GM21529 (cell line): ENCODE results near the gene ZNF398.
"Not testable (repeated sequence)": the region's sequence is repeated elsewhere in the genome, so short reads cannot be mapped to it uniquely, and the experiment has no call there.

Experiments
- ATAC-seq: cut with Tn5 transposase; IDR thresholded peaks from one replicate; pipeline ENCODE4 v1.9.1; 2021; ENCODE audit not compliant: unreplicated experiment

Gene ZNF398, protein sequence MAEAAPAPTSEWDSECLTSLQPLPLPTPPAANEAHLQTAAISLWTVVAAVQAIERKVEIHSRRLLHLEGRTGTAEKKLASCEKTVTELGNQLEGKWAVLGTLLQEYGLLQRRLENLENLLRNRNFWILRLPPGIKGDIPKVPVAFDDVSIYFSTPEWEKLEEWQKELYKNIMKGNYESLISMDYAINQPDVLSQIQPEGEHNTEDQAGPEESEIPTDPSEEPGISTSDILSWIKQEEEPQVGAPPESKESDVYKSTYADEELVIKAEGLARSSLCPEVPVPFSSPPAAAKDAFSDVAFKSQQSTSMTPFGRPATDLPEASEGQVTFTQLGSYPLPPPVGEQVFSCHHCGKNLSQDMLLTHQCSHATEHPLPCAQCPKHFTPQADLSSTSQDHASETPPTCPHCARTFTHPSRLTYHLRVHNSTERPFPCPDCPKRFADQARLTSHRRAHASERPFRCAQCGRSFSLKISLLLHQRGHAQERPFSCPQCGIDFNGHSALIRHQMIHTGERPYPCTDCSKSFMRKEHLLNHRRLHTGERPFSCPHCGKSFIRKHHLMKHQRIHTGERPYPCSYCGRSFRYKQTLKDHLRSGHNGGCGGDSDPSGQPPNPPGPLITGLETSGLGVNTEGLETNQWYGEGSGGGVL

DNA sequence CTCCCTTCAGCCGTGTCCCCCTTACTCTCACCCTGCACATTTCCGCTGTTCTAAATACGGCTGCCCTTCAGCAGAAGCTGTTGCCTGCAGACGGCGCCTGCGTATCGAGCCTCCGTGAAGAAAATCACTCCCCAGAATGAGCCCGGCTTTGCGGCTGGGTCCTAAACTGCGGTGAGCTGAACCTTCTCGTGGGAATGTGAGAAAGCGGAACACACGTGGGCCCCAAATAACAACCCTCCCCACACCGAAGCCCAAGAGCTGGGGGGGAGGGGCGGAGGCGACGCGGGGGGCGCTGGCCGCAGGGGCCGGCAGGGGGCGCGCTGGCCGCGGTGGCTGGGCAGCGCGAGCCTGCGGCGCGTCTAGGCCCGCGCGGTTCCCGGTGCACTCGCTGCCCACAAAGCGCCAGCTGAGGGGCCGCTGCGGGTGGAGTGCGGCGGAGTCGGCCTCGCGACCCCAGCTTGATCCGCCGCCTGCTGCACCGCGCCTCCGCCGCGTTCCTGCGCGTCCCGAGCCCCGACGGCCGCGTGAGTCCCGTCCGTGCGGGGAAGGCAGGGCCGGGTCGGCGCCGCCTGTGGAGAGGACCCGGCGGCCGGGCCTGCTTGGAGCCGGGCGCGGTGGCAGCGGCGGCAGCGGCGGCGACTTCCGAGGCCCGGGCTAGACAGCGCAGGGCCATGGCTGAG lies at the start of gene ZNF398:
Gene ZNF398 (plus strand): TSS at position 382 of the 680 bp plus-strand sequence. CDS start 290 bp downstream, at position 672.
- peak; percentile 69 for ATAC-seq

DNA sequence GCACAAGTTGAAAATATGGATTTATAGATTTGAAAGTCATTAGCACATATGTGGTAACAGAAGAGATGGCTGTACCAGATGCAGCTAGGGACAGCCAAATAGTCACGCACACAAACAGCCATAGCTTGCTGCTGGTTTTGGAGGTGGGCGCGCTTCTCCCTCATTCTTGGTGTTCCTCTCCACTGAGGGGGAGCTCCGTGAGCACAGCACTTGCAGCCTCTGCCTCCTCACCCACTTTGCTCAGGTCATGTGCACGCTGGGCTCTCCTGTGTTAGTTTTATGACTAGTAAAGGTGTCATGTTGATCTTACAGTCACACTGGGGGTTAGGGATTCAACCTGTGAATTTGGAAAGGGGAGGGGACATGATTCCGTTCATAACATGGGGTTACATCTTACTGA lies 48.2 kb upstream of the ZNF398 start:
- ATAC-seq: no peak

DNA sequence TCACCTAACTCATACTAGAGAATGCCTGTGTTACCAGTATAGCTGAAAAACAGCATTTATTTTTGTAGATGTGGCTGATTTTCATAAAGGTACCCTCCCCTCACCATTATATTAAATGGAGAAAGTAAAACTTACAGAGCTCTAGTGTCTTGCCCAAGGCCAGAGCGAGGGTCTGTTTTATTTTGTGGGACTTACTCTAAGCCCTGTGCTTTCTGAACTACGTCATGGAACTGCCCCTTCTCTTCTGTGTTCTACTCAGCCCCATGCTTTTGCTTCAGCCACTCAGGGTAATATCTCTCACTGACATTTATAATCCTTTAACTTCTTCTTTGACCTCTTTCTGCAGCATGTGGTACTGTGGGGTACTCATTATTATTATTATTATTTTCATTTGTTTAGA lies 46.4 kb upstream of the ZNF398 start:
- ATAC-seq: no peak

DNA sequence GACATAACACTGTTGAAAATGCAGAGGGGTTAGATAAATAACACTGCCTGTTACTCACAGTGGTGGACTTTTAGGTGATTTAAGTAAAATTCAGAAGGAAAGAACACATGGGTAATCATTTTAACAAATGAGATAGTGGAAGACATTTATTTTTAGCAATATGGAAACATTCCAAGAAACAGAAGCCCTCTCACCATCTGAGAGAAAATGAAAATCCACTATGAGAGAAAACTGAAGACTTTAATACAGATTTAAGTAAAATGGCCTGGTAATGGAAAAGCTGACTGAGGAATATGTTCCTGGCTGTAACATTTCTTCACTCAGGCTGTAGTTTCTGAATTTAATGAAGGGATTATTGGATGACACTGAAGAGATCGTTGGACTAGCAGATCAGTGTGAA lies 44.6 kb upstream of the ZNF398 start:
- ATAC-seq: no peak

DNA sequence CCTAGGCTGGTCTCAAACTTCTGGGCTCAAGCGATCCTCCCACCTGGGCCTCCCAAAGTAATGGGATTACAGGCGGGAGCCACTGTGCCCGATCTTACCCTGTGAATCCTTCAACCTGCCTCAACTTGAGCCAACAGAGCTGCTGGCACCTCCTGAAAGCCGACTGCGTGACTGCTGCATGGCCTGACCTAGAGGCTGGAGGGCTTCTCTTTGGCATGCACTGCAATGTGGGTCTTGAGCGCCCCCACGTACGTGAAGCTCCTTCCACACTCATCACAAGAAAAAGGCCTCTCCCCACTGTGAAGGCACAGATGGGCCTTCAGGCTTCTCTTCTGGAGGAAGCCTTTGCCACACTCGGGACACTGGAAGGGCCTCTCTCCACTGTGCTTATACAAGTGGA lies 43.8 kb upstream of the ZNF398 start:
- ATAC-seq: no peak

DNA sequence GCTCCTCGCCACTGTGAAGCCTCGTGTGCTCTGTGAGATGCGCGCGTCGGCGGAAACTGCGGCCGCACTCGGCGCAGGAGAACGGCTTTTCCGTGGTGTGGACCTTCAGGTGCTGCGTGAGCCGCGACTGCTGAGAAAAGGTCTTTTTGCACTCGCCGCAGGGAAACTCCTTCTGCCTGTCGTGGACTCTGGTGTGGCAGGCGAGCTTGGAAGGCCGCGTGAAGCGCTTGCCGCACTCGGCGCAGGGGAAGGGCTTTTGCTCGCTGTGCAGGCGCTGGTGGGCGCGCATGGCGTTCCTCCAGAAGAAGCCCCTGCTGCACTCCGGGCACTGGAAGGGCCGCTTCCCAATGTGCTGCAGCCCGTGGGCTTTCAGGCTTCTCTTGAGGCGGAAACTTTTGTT lies 43.0 kb upstream of the ZNF398 start:
- ATAC-seq: no peak

DNA sequence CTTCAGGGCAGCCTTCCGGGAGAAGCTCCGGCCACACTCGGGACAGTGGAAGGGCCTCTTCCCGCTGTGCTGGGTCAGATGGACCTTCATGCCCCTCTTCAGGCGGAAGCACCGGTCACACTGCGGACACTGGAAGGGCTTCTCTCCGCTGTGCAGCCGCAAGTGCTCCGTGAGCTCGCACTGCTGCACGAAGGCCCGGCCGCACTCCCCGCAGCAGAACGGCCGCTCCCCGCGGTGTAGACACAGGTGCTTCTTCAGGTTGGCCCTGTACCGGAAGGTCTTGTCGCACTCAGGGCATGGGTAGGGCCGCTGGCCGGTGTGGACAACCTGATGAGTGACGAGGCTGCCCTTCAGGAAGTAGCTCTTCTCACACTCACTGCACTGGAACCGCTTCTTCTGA lies 42.5 kb upstream of the ZNF398 start:
- ATAC-seq: no peak

DNA sequence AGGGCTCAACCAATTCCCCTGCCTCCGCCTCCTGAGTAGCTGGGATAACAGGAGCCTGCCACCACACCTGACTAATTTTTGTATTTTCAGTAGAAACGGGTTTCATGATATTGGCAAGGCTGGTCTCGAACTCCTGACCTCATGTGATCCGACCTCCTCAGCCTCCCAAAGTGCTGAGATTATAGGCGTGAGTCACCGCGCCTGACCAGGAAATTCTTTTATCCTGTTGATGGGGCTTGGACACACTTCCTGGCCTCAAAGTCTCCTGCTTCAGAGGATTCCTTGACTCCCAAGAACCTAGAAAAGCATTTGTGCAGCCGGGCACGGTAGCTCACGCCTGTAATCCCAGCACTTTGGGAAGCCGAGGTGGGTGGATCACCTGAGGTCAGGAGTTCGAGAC lies 37.3 kb upstream of the ZNF398 start:
- ATAC-seq: no peak

DNA sequence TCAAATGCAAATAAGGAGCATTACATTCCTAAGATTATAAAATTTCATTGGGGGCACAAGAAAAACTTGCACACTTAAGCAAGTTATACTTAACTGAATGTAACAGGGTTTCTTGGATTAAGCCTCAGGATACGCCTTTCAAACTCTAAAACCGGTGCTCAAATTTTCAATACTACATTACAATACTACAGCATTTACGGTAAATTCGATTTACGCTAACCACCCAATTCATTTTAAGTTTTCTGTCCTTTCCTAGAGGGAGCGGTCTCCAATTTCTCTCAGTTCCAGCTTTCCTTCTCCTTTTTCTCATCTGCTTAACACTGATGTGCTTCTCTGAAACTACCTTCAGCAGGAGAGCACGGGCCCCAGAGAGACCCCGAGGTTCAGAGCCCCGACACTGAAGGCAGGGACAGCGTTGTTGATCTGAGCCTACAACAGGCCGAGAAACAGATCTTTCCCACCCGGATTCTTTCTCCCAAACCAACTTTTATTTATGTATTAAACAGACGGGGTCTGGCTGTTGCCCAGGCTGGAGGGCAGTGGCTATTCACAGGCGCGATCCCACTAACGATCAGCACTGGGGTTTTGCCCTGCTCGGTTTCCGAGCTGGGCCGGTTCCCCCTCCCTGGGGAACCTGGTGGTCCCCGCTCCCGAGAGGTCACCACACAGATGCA lies 21.9 kb upstream of the ZNF398 start:
- no peak for ATAC-seq

DNA sequence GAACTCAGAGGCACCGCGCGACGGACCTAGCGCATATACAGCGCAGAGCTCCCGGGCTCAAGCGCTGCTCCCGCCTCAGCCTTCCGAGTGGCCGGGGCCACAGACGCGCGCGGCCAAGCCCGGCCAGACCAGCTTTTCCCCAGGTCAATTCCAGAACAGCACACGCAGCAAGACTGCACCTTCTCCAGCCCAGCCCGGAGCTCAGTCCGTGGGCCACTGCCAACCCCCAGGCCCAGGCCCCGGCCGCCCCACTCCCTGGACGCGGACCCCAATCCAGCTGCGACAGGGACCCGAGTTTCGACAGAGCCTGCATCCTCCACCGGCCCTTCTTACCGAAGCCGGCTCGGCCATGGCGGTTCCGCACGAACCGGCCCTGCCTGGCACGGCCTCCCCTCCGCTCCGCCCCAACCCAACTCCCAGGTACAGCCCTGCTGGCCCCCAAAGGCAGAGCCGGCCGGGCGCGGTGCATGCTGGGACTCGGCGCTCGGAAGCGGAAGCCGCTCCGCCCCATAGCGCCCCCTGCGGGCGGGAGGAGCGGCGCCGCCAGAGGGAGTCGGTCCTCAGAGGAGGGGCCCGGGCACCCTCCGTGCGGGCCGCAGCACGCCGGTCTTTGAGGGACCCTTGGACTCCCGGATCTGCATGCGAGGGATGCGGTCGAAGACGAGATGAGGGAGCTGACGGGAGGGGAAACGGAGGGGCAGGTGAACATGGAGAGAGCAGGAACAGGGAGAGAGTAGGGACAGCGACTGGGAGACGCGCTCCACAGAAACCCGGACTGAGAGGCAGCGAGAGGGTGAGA lies 21.2 kb upstream of the ZNF398 start, which contains the start of gene ZNF425:
Gene ZNF425 (minus strand): TSS at position 462 of the 799 bp plus-strand sequence. CDS start 111 bp downstream, at position 351.
- ATAC-seq: peak; percentile 82

DNA sequence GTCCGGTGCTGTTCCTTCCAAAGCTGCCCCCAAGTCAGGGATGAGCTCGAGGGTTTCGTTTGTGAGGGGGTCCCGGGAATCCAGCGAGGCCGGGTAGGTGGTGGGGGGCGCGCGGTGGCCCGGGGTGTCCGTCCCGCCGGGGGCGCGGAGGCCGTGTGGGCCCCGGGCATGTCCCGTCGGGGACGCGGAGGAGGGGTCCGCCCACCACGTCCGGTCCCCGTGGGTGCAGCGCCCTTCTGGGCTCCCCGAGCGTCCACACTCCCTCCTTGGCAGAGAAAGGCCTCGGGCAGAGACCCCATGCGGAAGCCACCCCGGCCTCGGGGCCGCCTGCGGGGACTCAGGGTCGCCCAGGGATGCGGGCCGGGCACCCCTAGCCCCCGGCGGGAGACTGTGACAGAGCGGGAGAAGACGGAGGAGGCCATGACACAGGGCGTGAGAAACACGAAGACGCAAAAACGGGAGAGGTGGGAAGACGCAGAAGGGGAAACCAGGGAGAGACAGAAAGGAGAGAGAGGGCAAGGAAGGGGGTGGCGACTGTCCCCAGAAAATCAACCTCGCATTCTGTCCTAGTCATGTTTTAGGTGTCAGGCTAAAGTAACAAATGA lies 20.5 kb upstream of the ZNF398 start:
- ATAC-seq: peak; percentile 47

DNA sequence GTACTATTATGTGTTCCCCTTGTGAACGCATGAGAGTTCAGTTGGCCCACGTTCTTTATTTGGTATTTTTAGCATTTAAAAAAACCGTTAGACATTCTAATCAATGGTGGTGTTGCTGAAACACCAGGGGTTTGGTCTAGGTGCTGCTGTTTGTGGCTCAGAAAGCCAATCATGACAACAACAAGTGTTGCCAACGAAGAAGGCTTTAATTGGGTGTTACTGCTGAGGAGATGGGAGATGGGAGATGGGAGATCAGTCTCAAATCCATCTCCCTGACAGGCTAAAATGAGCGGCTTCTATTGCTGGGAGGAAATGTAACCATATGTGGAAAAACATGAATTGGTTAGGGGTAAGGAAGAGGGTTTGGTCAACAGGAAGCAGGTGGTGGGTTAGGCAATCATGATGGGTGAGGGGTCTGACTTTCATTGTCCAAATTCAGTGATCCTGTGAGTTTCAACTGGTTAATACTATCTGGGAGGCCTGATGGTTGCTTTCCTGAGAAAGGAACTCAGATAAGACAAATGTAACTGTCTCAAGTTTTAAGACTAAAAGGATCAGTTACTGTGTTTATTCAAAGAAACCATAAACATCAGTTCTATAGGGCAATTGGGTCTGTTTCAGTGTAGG lies 16.6 kb upstream of the ZNF398 start:
- no peak for ATAC-seq

DNA sequence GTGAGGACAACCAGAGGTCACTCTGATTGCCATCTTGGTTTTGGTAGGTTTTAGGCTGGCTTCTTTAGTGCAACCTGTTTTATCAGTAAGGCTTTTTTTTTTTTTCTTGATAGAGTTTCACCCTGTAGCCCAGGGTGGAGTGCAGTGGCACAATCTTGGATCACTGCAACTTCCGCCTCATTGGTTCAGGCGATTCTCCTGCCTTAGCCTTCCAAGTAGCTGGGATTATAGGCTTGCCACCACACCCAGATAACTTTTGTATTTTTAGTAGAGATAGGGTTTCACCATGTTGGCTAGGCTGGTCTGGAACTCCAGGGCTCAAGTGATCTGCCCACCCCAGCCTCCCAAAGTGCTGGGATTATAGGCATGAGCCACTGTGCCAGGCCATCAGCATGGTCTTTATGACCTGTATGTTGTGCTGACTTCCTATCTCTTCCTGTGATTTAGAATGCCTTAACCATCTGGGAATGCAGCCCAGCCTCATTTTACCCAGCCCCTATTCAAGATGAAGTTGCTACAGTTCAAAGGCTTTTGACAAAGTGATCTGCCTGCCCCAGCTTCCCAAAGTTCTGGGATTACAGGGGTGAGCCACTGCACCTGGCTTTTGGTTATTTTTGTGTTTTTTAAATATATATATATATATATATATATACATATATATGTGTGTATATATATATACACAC lies 14.1 kb upstream of the ZNF398 start:
- ATAC-seq: no peak

DNA sequence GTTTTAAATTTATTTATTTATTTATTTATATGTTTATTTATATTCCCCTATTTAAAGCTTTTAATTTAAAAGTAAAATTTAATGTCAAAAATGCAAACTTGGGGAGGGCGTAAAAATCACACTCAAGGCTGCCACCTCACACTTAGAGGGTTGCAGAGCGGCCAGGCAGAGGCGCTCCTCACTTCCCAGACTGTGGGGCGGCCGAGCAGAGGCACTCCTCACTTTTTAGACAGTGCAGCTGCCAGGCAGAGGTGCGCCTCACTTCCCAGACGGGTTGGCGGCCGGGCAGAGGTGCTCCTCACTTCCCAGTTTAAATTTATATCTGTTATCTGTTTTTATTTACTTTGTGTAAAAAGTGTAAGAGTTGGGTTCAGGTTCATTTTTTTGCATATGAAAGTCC lies 11.1 kb upstream of the ZNF398 start:
- no peak for ATAC-seq

DNA sequence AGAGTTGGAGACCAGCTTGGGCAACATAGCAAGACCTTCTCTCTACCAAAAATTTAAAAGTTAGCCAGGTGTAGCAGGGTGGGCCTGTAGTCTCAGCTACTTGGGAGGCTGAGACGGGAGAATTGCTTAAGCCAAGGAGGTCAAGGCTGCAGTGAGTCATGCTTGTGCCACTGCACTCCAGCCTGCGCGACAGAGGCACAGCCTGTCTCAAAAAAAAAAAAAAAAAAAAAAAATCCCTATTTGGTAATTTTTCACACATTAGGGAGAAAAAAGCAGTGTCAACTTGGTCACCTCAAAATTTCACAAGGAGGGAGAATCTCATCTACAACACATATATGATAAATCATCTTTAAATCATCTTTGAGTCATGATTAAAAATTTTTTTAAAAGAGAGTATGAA lies 6.4 kb upstream of the ZNF398 start:
- no peak for ATAC-seq

DNA sequence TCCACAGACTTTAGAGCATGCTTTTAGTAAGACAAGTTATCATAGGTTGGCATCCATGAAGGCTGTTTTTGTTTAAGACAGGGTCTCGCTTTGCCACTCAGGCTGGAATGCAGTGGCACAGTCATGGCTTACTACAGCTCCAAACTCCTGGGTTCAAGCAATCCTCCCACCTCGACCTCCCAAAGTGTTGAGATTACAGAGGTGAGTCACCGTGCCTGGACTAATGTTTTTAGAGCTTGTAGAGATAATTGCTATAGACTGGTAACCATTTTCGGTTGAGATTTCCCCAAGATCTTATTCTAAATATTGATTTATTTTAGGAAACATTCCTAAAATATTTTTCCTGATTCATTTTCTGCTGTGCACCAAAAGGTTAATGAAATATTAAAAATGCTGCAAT lies 5.4 kb upstream of the ZNF398 start:
- ATAC-seq: no peak

DNA sequence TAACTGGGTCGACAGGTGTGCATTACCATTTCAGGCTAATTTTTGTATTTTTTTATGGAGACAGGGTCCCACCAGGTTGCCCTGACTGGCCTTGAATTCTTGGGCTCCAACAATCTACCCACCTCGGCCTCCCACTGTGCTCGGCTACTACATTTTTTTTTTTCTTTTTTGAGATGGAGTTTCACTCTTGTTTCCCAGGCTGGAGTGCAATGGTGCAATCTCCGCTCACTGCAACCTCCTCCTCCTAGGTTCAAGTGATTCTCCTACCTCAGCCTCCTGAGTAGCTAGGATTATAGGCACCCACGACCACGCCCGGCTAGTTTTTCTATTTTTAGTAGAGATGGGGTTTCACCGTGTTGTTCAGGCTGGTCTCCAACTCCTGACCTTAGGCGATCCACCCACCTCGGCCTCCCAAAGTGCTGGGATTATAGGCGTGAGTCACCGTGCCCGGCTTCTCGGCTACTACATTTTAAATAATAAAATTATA lies 2.8 kb upstream of the ZNF398 start:
- not testable (repeated sequence) for ATAC-seq

DNA sequence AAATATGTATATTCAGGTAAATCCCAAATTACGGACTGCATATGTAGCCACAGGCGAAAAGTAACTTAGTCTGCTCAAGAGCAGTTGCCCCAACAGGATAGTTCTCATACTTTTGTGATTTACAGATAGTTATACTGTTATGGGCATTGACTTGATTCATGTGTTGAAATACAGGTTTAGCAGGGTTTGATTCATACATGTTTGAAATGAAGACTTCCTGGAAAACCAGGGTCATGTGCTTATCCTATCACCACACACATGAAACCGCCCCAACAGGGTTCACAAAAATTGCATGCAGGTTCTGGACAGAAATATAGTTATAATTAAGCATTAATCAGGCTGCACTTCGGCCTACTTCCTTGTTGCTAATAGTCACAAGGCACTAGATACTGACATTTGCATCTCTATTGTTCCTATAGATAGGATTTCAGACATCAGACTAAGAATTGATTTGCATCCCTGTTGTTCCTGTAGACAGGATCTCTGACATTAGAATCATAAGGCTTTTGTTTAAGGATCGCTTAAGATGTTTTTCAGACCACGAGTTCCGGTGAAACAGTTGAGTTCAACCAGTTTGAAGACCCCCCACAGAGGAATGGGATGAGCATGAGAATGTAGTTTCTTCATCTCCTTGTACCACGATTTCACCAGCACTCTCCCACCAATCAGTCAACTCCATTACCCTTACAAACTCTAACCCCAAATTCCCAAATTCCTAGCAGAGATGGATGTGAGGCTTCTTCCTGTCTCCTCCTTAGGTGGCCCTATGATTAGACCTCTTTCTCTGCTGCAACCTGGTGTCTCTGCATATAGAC lies 2.0 kb upstream of the ZNF398 start:
- ATAC-seq: no peak
